Vagina (tissue), 2 donors: ENCODE data around the gene NTRK3.

Source experiments
- POLR2A ChIP-seq, 2 donors: fragments of 450-650 bp; IDR thresholded peaks; one replicate each; pipeline ENCODE4 v1.6.1; 2017; ENCODE audit warnings: antibody characterized with exemption in 2 of 2, mild to moderate bottlenecking in 2 of 2, moderate library complexity in 2 of 2
- TF ChIP-seq, protein P1 (sequence below), 3 experiments: fragments of 450-650 bp in 2 of 3; fragments of 200-600 bp in 1 of 3; sonication (generic) in 1 of 3; IDR thresholded peaks; one replicate each; pipeline ENCODE4 v1.5.1; 2017 to 2019; ENCODE audit warnings: antibody characterized with exemption in 3 of 3, mild to moderate bottlenecking in 2 of 3, moderate library complexity in 2 of 3

DNA sequence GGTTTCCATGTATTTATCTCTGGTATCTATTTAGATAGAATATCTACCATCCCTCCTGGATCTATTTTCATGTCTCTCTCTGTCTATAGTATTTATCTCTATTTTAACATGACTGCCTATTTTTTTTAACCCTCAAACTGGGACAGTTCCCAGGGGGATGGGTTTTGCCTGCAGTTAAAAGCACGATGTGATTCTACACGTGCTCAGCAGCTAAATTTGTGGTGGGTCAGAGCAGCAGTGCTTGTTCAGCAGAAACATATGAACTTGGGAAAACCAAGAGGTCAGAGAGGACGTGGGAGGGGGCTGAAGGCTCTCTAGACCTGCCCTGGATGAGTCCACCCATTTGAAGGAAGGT lies 189.2 kb downstream of the NTRK3 start:
- TF ChIP-seq, protein P1, sequence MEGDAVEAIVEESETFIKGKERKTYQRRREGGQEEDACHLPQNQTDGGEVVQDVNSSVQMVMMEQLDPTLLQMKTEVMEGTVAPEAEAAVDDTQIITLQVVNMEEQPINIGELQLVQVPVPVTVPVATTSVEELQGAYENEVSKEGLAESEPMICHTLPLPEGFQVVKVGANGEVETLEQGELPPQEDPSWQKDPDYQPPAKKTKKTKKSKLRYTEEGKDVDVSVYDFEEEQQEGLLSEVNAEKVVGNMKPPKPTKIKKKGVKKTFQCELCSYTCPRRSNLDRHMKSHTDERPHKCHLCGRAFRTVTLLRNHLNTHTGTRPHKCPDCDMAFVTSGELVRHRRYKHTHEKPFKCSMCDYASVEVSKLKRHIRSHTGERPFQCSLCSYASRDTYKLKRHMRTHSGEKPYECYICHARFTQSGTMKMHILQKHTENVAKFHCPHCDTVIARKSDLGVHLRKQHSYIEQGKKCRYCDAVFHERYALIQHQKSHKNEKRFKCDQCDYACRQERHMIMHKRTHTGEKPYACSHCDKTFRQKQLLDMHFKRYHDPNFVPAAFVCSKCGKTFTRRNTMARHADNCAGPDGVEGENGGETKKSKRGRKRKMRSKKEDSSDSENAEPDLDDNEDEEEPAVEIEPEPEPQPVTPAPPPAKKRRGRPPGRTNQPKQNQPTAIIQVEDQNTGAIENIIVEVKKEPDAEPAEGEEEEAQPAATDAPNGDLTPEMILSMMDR (IDR thresholded peaks at IDR 0.05), result no peak
- no peak for TF ChIP-seq POLR2A (IDR thresholded peaks at IDR 0.05)
